ENCODE data around the gene TRIM36. TPM values are rescaled to one million over a fixed set of nuclear protein-coding genes. Genes with fewer than 3 reads are reported as not detected.

Gene TRIM36
- total RNA-seq, 1 donor from 2014 or later, result 1.3 TPM

Other genes starting within 250 kb of the TRIM36 start
- gene PGGT1B, start 93.0 kb upstream of the TRIM36 start, total RNA-seq, result 44.0 TPM
- 4.1 TPM for gene CCDC112, start 126.7 kb upstream of the TRIM36 start, total RNA-seq

Data from mucosa of gallbladder (tissue), 1 donor.